ENCODE data around the gene RGL3.

Gene RGL3

GRCh38 chr19:11452620-11453310, 33.7 kb upstream of the RGL3 start:
- H3K4me3 ChIP-seq (ENCODE audit: low read depth, low read length): peak overlapping the region; percentile 54
- peak; percentile 29; the same call in 1 of the 2 replicates for TF ChIP-seq CTCF (IDR thresholded peaks at IDR 0.05; ENCODE audit: borderline replicate concordance, insufficient read depth, low read depth, low read length)

GRCh38 chr19:11451871-11452619, 32.9 kb upstream of the RGL3 start:
- no peak for TF ChIP-seq CTCF (IDR thresholded peaks at IDR 0.05; ENCODE audit: borderline replicate concordance, insufficient read depth, low read depth, low read length)
- peak overlapping the region; percentile 54 for H3K4me3 ChIP-seq (ENCODE audit: low read depth, low read length)

GRCh38 chr19:11451327-11451870, 32.3 kb upstream of the RGL3 start:
- H3K4me3 ChIP-seq (ENCODE audit: low read depth, low read length): no peak overlapping the region
- TF ChIP-seq CTCF (IDR thresholded peaks at IDR 0.05; ENCODE audit: borderline replicate concordance, insufficient read depth, low read depth, low read length): no peak

GRCh38 chr19:11450570-11451326, 31.6 kb upstream of the RGL3 start:
- no peak for TF ChIP-seq CTCF (IDR thresholded peaks at IDR 0.05; ENCODE audit: borderline replicate concordance, insufficient read depth, low read depth, low read length)
- no peak overlapping the region for H3K4me3 ChIP-seq (ENCODE audit: low read depth, low read length)

- no peak for TF ChIP-seq CTCF (IDR thresholded peaks at IDR 0.05; ENCODE audit: borderline replicate concordance, insufficient read depth, low read depth, low read length)
- H3K4me3 ChIP-seq (ENCODE audit: low read depth, low read length): no peak overlapping the region
These were observed 29.9 kb upstream of the RGL3 start for GRCh38 chr19:11448923-11449554.

- H3K4me3 ChIP-seq (ENCODE audit: low read depth, low read length): no peak overlapping the region
- TF ChIP-seq CTCF (IDR thresholded peaks at IDR 0.05; ENCODE audit: borderline replicate concordance, insufficient read depth, low read depth, low read length): no peak
These were observed 29.3 kb upstream of the RGL3 start for GRCh38 chr19:11448410-11448809.

Data from GM12875 (cell line).